SK-N-SH (cell line): Measurements from ENCODE around the gene AHDC1. TPM values are rescaled to one million over a fixed set of nuclear protein-coding genes. Genes with fewer than 3 reads are reported as not detected.

Source experiments
- CTCF ChIA-PET: fragments of 300-600, 350-600 bp; formaldehyde crosslinking; extraction: SDS; loops from one replicate; lab custom pipeline; 2021; lab: Yijun Ruan, JAX
- POLR2A ChIA-PET: fragments of 350-600 bp; sonication (Branson Sonifier 250); formaldehyde crosslinking; extraction: SDS; loops from one replicate; lab custom pipeline; 2020; ENCODE audit warnings: antibody characterized with exemption, inconsistent platforms; lab: Yijun Ruan, JAX
- DNase-seq: peaks from one replicate; pipeline ENCODE4 v3.0.0; 2012
- H2AFZ ChIP-seq: fragments of 200-600 bp; sonication (generic); 2 replicates; pipeline ENCODE4 v1.8.1; 2016; ENCODE audit warnings: antibody characterized with exemption, mild to moderate bottlenecking, low read depth
- H3F3A ChIP-seq: fragments of 200-600 bp; sonication (generic); replicated peaks from 2 replicates; pipeline ENCODE3; 2016; ENCODE audit warnings: antibody characterized with exemption, mild to moderate bottlenecking; ENCODE audit not compliant: insufficient read depth
- H3K27ac ChIP-seq, 2 experiments: fragments of 200-500 bp in 1 of 2; fragments of 200-600 bp in 1 of 2; sonication (Bioruptor generic) in 1 of 2; sonication (generic), shearing (Covaris generic) in 1 of 2; 2 replicates each; pipeline versions ENCODE4 v1.5.1 to v1.6.1; 2014 to 2016; ENCODE audit warnings: low read depth in 2 of 2, inconsistent platforms in 1 of 2, low read length in 1 of 2, mild to moderate bottlenecking in 1 of 2, mixed read lengths in 1 of 2
- H3K27me3 ChIP-seq: fragments of 200-600 bp; sonication (generic), shearing (Covaris generic); 2 replicates; pipeline ENCODE4 v1.6.1; 2016; ENCODE audit warnings: mixed run types; ENCODE audit not compliant: insufficient read depth
- H3K36me3 ChIP-seq, 2 experiments: fragments of 200-500 bp in 1 of 2; fragments of 200-600 bp in 1 of 2; sonication (Bioruptor generic) in 1 of 2; sonication (generic) in 1 of 2; replicated peaks in 1 of 2; 2 replicates each; pipeline versions ENCODE3 to v1.5.1; 2014 to 2016; ENCODE audit warnings: low read length in 1 of 2, mild to moderate bottlenecking in 1 of 2; ENCODE audit not compliant: insufficient read depth in 2 of 2, control insufficient read depth in 1 of 2
- H3K4me1 ChIP-seq, 2 experiments: fragments of 200-500 bp in 1 of 2; fragments of 200-600 bp in 1 of 2; sonication (Bioruptor generic) in 1 of 2; sonication (generic), shearing (Covaris generic) in 1 of 2; 2 replicates each; pipeline versions ENCODE4 v1.5.1 to v1.6.1; 2014 to 2016; ENCODE audit warnings: low read depth in 1 of 2, low read length in 1 of 2, mixed run types in 1 of 2; ENCODE audit not compliant: insufficient read depth in 2 of 2, control insufficient read depth in 1 of 2
- H3K4me2 ChIP-seq: fragments of 200-600 bp; sonication (generic), shearing (Covaris generic); 2 replicates; pipeline ENCODE4 v1.6.1; 2017; ENCODE audit warnings: mixed run types
- H3K4me3 ChIP-seq, 2 experiments: fragments of 200-500 bp in 1 of 2; fragments of 200-600 bp in 1 of 2; sonication (Bioruptor generic) in 1 of 2; sonication (generic), shearing (Covaris generic) in 1 of 2; 2 replicates each; pipeline versions ENCODE4 v1.5.1 to v1.8.1; 2014 to 2016; ENCODE audit warnings: low read depth in 2 of 2, inconsistent platforms in 1 of 2, low read length in 1 of 2, mild to moderate bottlenecking in 1 of 2, mixed read lengths in 1 of 2, moderate library complexity in 1 of 2
- H3K79me2 ChIP-seq: fragments of 200-600 bp; sonication (generic); 2 replicates; pipeline ENCODE4 v1.8.1; 2017; ENCODE audit warnings: mild to moderate bottlenecking; ENCODE audit not compliant: insufficient read depth
- H3K9ac ChIP-seq: fragments of 200-600 bp; sonication (generic); 2 replicates; pipeline ENCODE4 v1.6.1; 2017; ENCODE audit warnings: mixed run types
- H3K9me2 ChIP-seq: fragments of 200-600 bp; sonication (generic); 2 replicates; pipeline ENCODE4 v1.6.1; 2017; ENCODE audit warnings: mixed run types
- H3K9me3 ChIP-seq: fragments of 200-600 bp; sonication (generic); 2 replicates; pipeline ENCODE4 v1.6.1; 2017; ENCODE audit warnings: mixed run types, mild to moderate bottlenecking, moderate library complexity
- H4K20me1 ChIP-seq: fragments of 200-600 bp; sonication (generic); 2 replicates; pipeline ENCODE4 v1.6.1; 2017; ENCODE audit warnings: mild to moderate bottlenecking, mixed run types; ENCODE audit not compliant: insufficient read depth
- CHD2 ChIP-seq: fragments of 150-350 bp; IDR thresholded peaks from 2 replicates; pipeline ENCODE4 v1.6.1; 2018; ENCODE audit warnings: low read length; ENCODE audit not compliant: partially characterized antibody
- ELF1 ChIP-seq: IDR thresholded peaks from 2 replicates; pipeline ENCODE4 v1.4.0; 2012
- FOXM1 ChIP-seq: IDR thresholded peaks from 2 replicates; pipeline ENCODE4 v1.4.0; 2012; ENCODE audit warnings: low read depth, mild to moderate bottlenecking
- GABPA ChIP-seq: IDR thresholded peaks from 2 replicates; pipeline ENCODE4 v1.4.0; 2012; ENCODE audit warnings: low read depth, mild to moderate bottlenecking
- MEF2A ChIP-seq: IDR thresholded peaks from 2 replicates; pipeline ENCODE4 v1.4.0; 2012; ENCODE audit warnings: low read depth, borderline replicate concordance
- PBX3 ChIP-seq: IDR thresholded peaks from 2 replicates; pipeline ENCODE4; 2012
- RCOR1 ChIP-seq: fragments of 150-350 bp; IDR thresholded peaks from 2 replicates; pipeline ENCODE4 v1.6.1; 2017; ENCODE audit warnings: antibody characterized with exemption, low read length
- RFX5 ChIP-seq: IDR thresholded peaks from 2 replicates; pipeline ENCODE4 v1.6.1; 2012; ENCODE audit warnings: mild to moderate bottlenecking, improper control_type of control experiment, low read length
- SMC3 ChIP-seq: IDR thresholded peaks from 2 replicates; pipeline ENCODE4 v1.6.1; 2012; ENCODE audit warnings: low read depth, low read length, improper control_type of control experiment
- TEAD4 ChIP-seq: IDR thresholded peaks from 2 replicates; pipeline ENCODE4 v1.4.0; 2012; ENCODE audit warnings: mild to moderate bottlenecking, borderline replicate concordance; ENCODE audit not compliant: insufficient read depth
- USF1 ChIP-seq: IDR thresholded peaks from 2 replicates; pipeline ENCODE4 v1.4.0; 2012; ENCODE audit warnings: low read depth, borderline replicate concordance
- USF2 ChIP-seq: fragments of 150-350 bp; IDR thresholded peaks from 2 replicates; pipeline ENCODE4 v1.6.1; 2017; ENCODE audit warnings: antibody characterized with exemption, low read length, low read depth, borderline replicate concordance
- WGBS: methylation state at CpG from one replicate; pipeline ENCODE4 v1.1.6; 2017; ENCODE audit warnings: low lambda C conversion rate; 5-methylcytosine and 5-hydroxymethylcytosine counted together
- polyA plus RNA-seq, 3 experiments: library from polyadenylated mRNA; depleted of rRNA; stranded (reverse); fragments of >200 nt; gene quantifications; 2 replicates each; pipeline ENCODE4 v1.2.3, GENCODE V29; 2012
- TF ChIP-seq, protein P1 (sequence below): fragments of 200-600 bp; sonication (generic); IDR thresholded peaks from 2 replicates; pipeline ENCODE4 v1.6.1; 2017; ENCODE audit warnings: antibody characterized with exemption, mild to moderate bottlenecking, moderate library complexity
- TF ChIP-seq, protein P2 (sequence below): IDR thresholded peaks from 2 replicates; pipeline ENCODE4 v1.4.0; 2012; ENCODE audit warnings: low read depth, borderline replicate concordance

AHDC1 gene
- polyA plus RNA-seq, 1 of the 3 experiments (the other 2 are of a cell fraction): 8.5 TPM

- no peak overlapping the region for H3K27ac ChIP-seq
- no peak overlapping the region for H3K9ac ChIP-seq
- no peaks in the 10 kb centered on the region for H3K9me3 ChIP-seq
- H3F3A ChIP-seq: peaks cover 9% of the 10 kb centered on the region
- ChIA-PET POLR2A (no interaction called here), CTCF (interaction anchor here (0.8 to 27.7 kb wide), 4 partner anchors 20 to 295 kb away, joined by 3 to 603 read pairs (median 3); no protein-coding TSS in a partner anchor)
- no peak overlapping the region for H2AFZ ChIP-seq
- no peaks in the 10 kb centered on the region for H3K9me2 ChIP-seq
- no peak for DNase-seq
- 80% methylated on average over 7 of the region's 9 CpGs for WGBS
- H4K20me1 ChIP-seq: peaks cover 92% of the 10 kb centered on the region
- H3K79me2 ChIP-seq: peaks cover 97% of the 10 kb centered on the region
- H3K4me3 ChIP-seq: no peak overlapping the region
- TF ChIP-seq MEF2A (no peak), SMC3 (no peak), PBX3 (no peak), CHD2 (no peak), RCOR1 (no peak), TEAD4 (no peak), USF2 (no peak), FOXM1 (no peak), GABPA (no peak), RFX5 (no peak), USF1 (no peak), ELF1 (no peak)
- TF ChIP-seq, protein P1, sequence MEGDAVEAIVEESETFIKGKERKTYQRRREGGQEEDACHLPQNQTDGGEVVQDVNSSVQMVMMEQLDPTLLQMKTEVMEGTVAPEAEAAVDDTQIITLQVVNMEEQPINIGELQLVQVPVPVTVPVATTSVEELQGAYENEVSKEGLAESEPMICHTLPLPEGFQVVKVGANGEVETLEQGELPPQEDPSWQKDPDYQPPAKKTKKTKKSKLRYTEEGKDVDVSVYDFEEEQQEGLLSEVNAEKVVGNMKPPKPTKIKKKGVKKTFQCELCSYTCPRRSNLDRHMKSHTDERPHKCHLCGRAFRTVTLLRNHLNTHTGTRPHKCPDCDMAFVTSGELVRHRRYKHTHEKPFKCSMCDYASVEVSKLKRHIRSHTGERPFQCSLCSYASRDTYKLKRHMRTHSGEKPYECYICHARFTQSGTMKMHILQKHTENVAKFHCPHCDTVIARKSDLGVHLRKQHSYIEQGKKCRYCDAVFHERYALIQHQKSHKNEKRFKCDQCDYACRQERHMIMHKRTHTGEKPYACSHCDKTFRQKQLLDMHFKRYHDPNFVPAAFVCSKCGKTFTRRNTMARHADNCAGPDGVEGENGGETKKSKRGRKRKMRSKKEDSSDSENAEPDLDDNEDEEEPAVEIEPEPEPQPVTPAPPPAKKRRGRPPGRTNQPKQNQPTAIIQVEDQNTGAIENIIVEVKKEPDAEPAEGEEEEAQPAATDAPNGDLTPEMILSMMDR: no peak
- TF ChIP-seq, protein P2, sequence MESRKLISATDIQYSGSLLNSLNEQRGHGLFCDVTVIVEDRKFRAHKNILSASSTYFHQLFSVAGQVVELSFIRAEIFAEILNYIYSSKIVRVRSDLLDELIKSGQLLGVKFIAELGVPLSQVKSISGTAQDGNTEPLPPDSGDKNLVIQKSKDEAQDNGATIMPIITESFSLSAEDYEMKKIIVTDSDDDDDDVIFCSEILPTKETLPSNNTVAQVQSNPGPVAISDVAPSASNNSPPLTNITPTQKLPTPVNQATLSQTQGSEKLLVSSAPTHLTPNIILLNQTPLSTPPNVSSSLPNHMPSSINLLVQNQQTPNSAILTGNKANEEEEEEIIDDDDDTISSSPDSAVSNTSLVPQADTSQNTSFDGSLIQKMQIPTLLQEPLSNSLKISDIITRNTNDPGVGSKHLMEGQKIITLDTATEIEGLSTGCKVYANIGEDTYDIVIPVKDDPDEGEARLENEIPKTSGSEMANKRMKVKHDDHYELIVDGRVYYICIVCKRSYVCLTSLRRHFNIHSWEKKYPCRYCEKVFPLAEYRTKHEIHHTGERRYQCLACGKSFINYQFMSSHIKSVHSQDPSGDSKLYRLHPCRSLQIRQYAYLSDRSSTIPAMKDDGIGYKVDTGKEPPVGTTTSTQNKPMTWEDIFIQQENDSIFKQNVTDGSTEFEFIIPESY: no peak
- H3K4me2 ChIP-seq: peak overlapping the region; percentile 100; the same call in 1 of the 2 replicates
- peaks cover 65 to 82% of the 10 kb centered on the region in 2 experiments for H3K4me1 ChIP-seq
- no peaks in the 10 kb centered on the region for H3K36me3 ChIP-seq
- H3K27me3 ChIP-seq: no peaks in the 10 kb centered on the region
Measured at GRCh38 chr1:27596261-27596660, 7.7 kb downstream of the AHDC1 start.
